H1 (cell line): Measurements from ENCODE around the gene CCDC78. TPM values are rescaled to one million over a fixed set of nuclear protein-coding genes. Genes with fewer than 3 reads are reported as not detected.

Experiments
- CTCF ChIA-PET: fragments of 300-600 bp; sonication (Branson Sonifier 250); formaldehyde crosslinking; loops from one replicate; lab custom pipeline; 2021; ENCODE audit not compliant: partially characterized antibody; lab: Charles Lee
- POLR2A ChIA-PET: fragments of 300-600 bp; sonication (Branson Sonifier 250); formaldehyde crosslinking; loops from one replicate; lab custom pipeline; 2021; ENCODE audit warnings: inconsistent platforms; ENCODE audit not compliant: partially characterized antibody; lab: Charles Lee
- DNase-seq, 2 experiments: peaks; one replicate each; pipeline versions ENCODE4 v3.0.0 to v3.0.0-alpha.2; 2010 to 2022; ENCODE audit warnings: low spot score in 2 of 2, low read depth in 1 of 2, mixed read lengths in 1 of 2
- FAIRE-seq: peaks from 2 replicates; lab custom pipeline; 2011; peaks lifted over from hg19 to GRCh38; lab: Jason Lieb, UNC
- H2AFZ ChIP-seq: 2 replicates; pipeline ENCODE4 v1.8.1; 2012; ENCODE audit warnings: low read length, inconsistent platforms
- H2AK5ac ChIP-seq: 2 replicates; pipeline ENCODE4 v1.6.1; 2013; ENCODE audit warnings: low read depth, low read length
- H2BK120ac ChIP-seq: replicated peaks from 2 replicates; pipeline ENCODE3; 2013; ENCODE audit warnings: low read depth, low read length, inconsistent platforms
- H2BK12ac ChIP-seq: 2 replicates; pipeline ENCODE4 v1.6.1; 2013; ENCODE audit warnings: low read depth, low read length
- H2BK15ac ChIP-seq: 2 replicates; pipeline ENCODE4 v1.6.1; 2013; ENCODE audit warnings: low read length
- H2BK20ac ChIP-seq: 2 replicates; pipeline ENCODE4 v1.6.1; 2013; ENCODE audit warnings: low read length
- H2BK5ac ChIP-seq: 2 replicates; pipeline ENCODE4 v1.6.1; 2013; ENCODE audit warnings: low read depth, low read length
- H3K14ac ChIP-seq: 2 replicates; pipeline ENCODE4 v1.6.1; 2013; ENCODE audit warnings: inconsistent platforms; ENCODE audit not compliant: insufficient read length
- H3K18ac ChIP-seq: 2 replicates; pipeline ENCODE4 v1.6.1; 2013; ENCODE audit warnings: low read length; ENCODE audit errors: extremely low read depth
- H3K23ac ChIP-seq: 2 replicates; pipeline ENCODE4 v1.6.1; 2013; ENCODE audit warnings: inconsistent platforms; ENCODE audit not compliant: insufficient read length
- H3K23me2 ChIP-seq: 2 replicates; pipeline ENCODE4 v1.6.1; 2013; ENCODE audit warnings: low read depth, low read length
- H3K27ac ChIP-seq: 2 replicates; pipeline ENCODE4 v1.6.1; 2011; ENCODE audit warnings: low read depth, low read length, inconsistent platforms
- H3K27me3 ChIP-seq, 4 experiments: replicated peaks in 1 of 4; 1 replicate in 1 of 4; 2 replicates in 3 of 4; pipeline versions ENCODE4 v1.6.1 to v1.8.1; 2011 to 2013; ENCODE audit warnings: low read length in 3 of 4, mild to moderate bottlenecking in 3 of 4, inconsistent platforms in 2 of 4, mixed read lengths in 2 of 4, moderate library complexity in 1 of 4; ENCODE audit not compliant: control insufficient read depth in 3 of 4, insufficient read depth in 3 of 4; ENCODE audit errors: extremely low read depth in 1 of 4
- H3K36me3 ChIP-seq, 4 experiments: 2 replicates each; pipeline versions ENCODE4 v1.6.1 to v1.8.1; 2011 to 2013; ENCODE audit warnings: mild to moderate bottlenecking in 4 of 4, low read length in 3 of 4, moderate library complexity in 2 of 4, control low read depth in 1 of 4, inconsistent platforms in 1 of 4; ENCODE audit not compliant: insufficient read depth in 4 of 4, control insufficient read depth in 2 of 4
- H3K4ac ChIP-seq: replicated peaks from 2 replicates; pipeline ENCODE3; 2013; ENCODE audit warnings: low read length, low read depth, mixed read lengths, inconsistent platforms; ENCODE audit not compliant: insufficient read length
- H3K4me1 ChIP-seq, 4 experiments: replicated peaks in 1 of 4; 1 replicate in 1 of 4; 2 replicates in 3 of 4; pipeline versions ENCODE4 v1.6.1 to v1.8.1; 2011 to 2013; ENCODE audit warnings: low read length in 3 of 4, inconsistent platforms in 2 of 4, mixed read lengths in 1 of 4; ENCODE audit not compliant: insufficient read depth in 4 of 4, control insufficient read depth in 3 of 4
- H3K4me2 ChIP-seq, 2 experiments: 2 replicates each; pipeline versions ENCODE4 v1.6.1 to v1.8.1; 2011 to 2013; ENCODE audit warnings: low read depth in 2 of 2, low read length in 2 of 2, control low read depth in 1 of 2, inconsistent platforms in 1 of 2, mild to moderate bottlenecking in 1 of 2; ENCODE audit not compliant: insufficient read depth in 1 of 2
- H3K4me3 ChIP-seq, 4 experiments: fragments of 200-600, 300-600 bp in 1 of 4; sonication (generic), shearing (Covaris generic), sonication (Bioruptor Twin) in 1 of 4; 2 replicates each; pipeline versions ENCODE4 v1.5.1 to v1.8.1; 2011 to 2016; ENCODE audit warnings: low read length in 4 of 4, low read depth in 3 of 4, control low read depth in 2 of 4, inconsistent platforms in 2 of 4, mild to moderate bottlenecking in 2 of 4, mixed read lengths in 1 of 4, moderate library complexity in 1 of 4; ENCODE audit not compliant: insufficient read depth in 2 of 4; ENCODE audit errors: extremely low read depth in 1 of 4
- H3K56ac ChIP-seq: replicated peaks from 2 replicates; pipeline ENCODE3; 2013; ENCODE audit warnings: low read depth, mild to moderate bottlenecking, mixed read lengths, low read length, inconsistent platforms; ENCODE audit not compliant: insufficient read length
- H3K79me1 ChIP-seq: 2 replicates; pipeline ENCODE4 v1.6.1; 2013; ENCODE audit warnings: low read depth, low read length, control low read depth
- H3K79me2 ChIP-seq, 2 experiments: 2 replicates each; pipeline versions ENCODE4 v1.6.1 to v1.8.1; 2012 to 2013; ENCODE audit warnings: low read length in 2 of 2, mild to moderate bottlenecking in 2 of 2, inconsistent platforms in 1 of 2; ENCODE audit not compliant: insufficient read depth in 2 of 2, control insufficient read depth in 1 of 2
- H3K9ac ChIP-seq, 4 experiments: replicated peaks in 1 of 4; 1 replicate in 1 of 4; 2 replicates in 3 of 4; pipeline versions ENCODE4 v1.6.1 to v1.8.1; 2011 to 2013; ENCODE audit warnings: low read depth in 3 of 4, low read length in 3 of 4, control low read depth in 2 of 4, mild to moderate bottlenecking in 2 of 4, moderate library complexity in 2 of 4, inconsistent platforms in 1 of 4; ENCODE audit errors: extremely low read depth in 1 of 4
- H3K9me3 ChIP-seq, 2 experiments: 2 replicates each; pipeline versions ENCODE4 v1.6.1 to v1.8.1; 2012 to 2013; ENCODE audit warnings: mild to moderate bottlenecking in 2 of 2, moderate library complexity in 2 of 2, control low read depth in 1 of 2, inconsistent platforms in 1 of 2, low read depth in 1 of 2, low read length in 1 of 2, mixed read lengths in 1 of 2; ENCODE audit not compliant: insufficient read depth in 2 of 2
- H4K20me1 ChIP-seq, 2 experiments: replicated peaks in 1 of 2; 2 replicates each; pipeline versions ENCODE3 to v1.8.1; 2011 to 2013; ENCODE audit warnings: inconsistent platforms in 2 of 2, low read length in 2 of 2, mild to moderate bottlenecking in 1 of 2; ENCODE audit not compliant: insufficient read depth in 2 of 2, control insufficient read depth in 1 of 2
- H4K5ac ChIP-seq: 2 replicates; pipeline ENCODE4 v1.6.1; 2013; ENCODE audit warnings: low read length, low read depth, mixed read lengths, inconsistent platforms; ENCODE audit not compliant: insufficient read length
- H4K8ac ChIP-seq: 2 replicates; pipeline ENCODE4 v1.8.0; 2013; ENCODE audit warnings: mild to moderate bottlenecking, moderate library complexity, low read length, inconsistent platforms; ENCODE audit not compliant: insufficient read depth; ENCODE audit errors: extremely low read depth
- H4K91ac ChIP-seq: replicated peaks from 2 replicates; pipeline ENCODE3; 2013; ENCODE audit warnings: low read length, mixed read lengths, inconsistent platforms; ENCODE audit not compliant: insufficient read length
- ASH2L ChIP-seq: fragments of 200-600, 300-600 bp; sonication (generic); IDR thresholded peaks from one replicate; pipeline ENCODE4 v1.7.1; 2017; ENCODE audit warnings: low read length
- CREB1 ChIP-seq: IDR thresholded peaks from 2 replicates; pipeline ENCODE4 v1.6.1; 2012; ENCODE audit warnings: inconsistent platforms
- CTBP2 ChIP-seq: IDR thresholded peaks from 2 replicates; pipeline ENCODE4 v1.7.0; 2011; ENCODE audit warnings: borderline replicate concordance, mild to moderate bottlenecking, moderate library complexity, mixed read lengths, low read length; ENCODE audit not compliant: insufficient read depth, insufficient read length
- EGR1 ChIP-seq: IDR thresholded peaks from 2 replicates; pipeline ENCODE4 v1.6.1; 2011; ENCODE audit warnings: low read depth, low read length, borderline replicate concordance
- HDAC6 ChIP-seq: IDR thresholded peaks from one replicate; pipeline ENCODE4 v1.7.1; 2012; ENCODE audit warnings: low read depth, mild to moderate bottlenecking, inconsistent platforms, low read length, moderate library complexity
- KDM1A ChIP-seq: fragments of 200-600, 300-600 bp; sonication (generic); IDR thresholded peaks from 2 replicates; pipeline ENCODE4 v1.7.1; 2016; ENCODE audit warnings: mild to moderate bottlenecking, low read length, borderline replicate concordance
- MAFK ChIP-seq: IDR thresholded peaks from 2 replicates; pipeline ENCODE4 v1.6.1; 2012; ENCODE audit warnings: low read depth, mild to moderate bottlenecking, improper control_type of control experiment, low read length
- NRF1 ChIP-seq: IDR thresholded peaks from 2 replicates; pipeline ENCODE4 v1.6.1; 2011; ENCODE audit warnings: mild to moderate bottlenecking, low read depth, low read length, improper control_type of control experiment
- PHF8 ChIP-seq: fragments of 200-600 bp; sonication (generic); conservative IDR thresholded peaks from 2 replicates; pipeline ENCODE4 v1.7.1; 2012; ENCODE audit warnings: low read depth, mild to moderate bottlenecking, inconsistent platforms, low read length, moderate library complexity
- POLR2AphosphoS5 ChIP-seq: IDR thresholded peaks from 2 replicates; pipeline ENCODE4 v1.6.1; 2011; ENCODE audit warnings: low read depth, low read length
- TAF1 ChIP-seq: IDR thresholded peaks from 2 replicates; pipeline ENCODE4 v1.6.1; 2011; ENCODE audit warnings: mild to moderate bottlenecking, low read depth, low read length
- WGBS, 2 experiments: shearing (Covaris generic) in 1 of 2; methylation state at CpG; one replicate each; pipeline versions ENCODE4 v1.1.6 to v1.1.7; 2013 to 2015; ENCODE audit warnings: low lambda C conversion rate in 2 of 2, mixed read lengths in 2 of 2, inconsistent platforms in 1 of 2, low coverage in 1 of 2, missing lambda C conversion rate in 1 of 2; ENCODE audit not compliant: insufficient replicate concordance in 2 of 2, insufficient coverage in 1 of 2, insufficient read length in 1 of 2; ENCODE audit errors: extremely low coverage in 1 of 2, missing lambda C conversion rate in 1 of 2; 5-methylcytosine and 5-hydroxymethylcytosine counted together
- polyA plus RNA-seq, 7 experiments: library from polyadenylated mRNA; depleted of rRNA in 3 of 7; stranded (reverse) in 5 of 7; unstranded in 2 of 7; fragments of >200 nt in 5 of 7; fragments of 200-250 nt in 2 of 7; gene quantifications; 1 replicate in 5 of 7; 2 replicates in 1 of 7; 4 replicates in 1 of 7; pipeline versions ENCODE4 v1.2.1 to v1.2.3, GENCODE V29; 2011 to 2013; ENCODE audit warnings: missing spikeins in 2 of 7, mixed read lengths in 2 of 7
- total RNA-seq: library from RNA; stranded (reverse); fragmentation: NEBNext Ultra II Directional; extraction: Animal tissue kit (Norgen Biotek cat#: 25700); gene quantifications from 2 replicates; pipeline ENCODE4 v1.2.1, GENCODE V29; 2021

CCDC78 gene
- total and polyA plus RNA-seq, 2 of the 8 experiments (the other 6 are each of a cell fraction or from before 2014, with no cell fraction given) = 7.1 to 8.5 TPM

- H3K27me3 ChIP-seq = peaks cover 0 to 2% (median 0%) of the 10 kb centered on the region in 4 experiments; a peak in 2 of 7 replicates
- H3K79me1 ChIP-seq = no peaks in the 10 kb centered on the region
- peak within 1 kb of the TSS in 1 of 4 experiments; percentile 20; a peak in 1 of 7 replicates for H3K9ac ChIP-seq
- H3K9me3 ChIP-seq = no peaks in the 10 kb centered on the region
- FAIRE-seq (no peak), DNase-seq (peak; percentile 68 to 80)
- H4K91ac ChIP-seq = peak within 1 kb of the TSS; percentile 52
- peak within 1 kb of the TSS; percentile 9 for H3K56ac ChIP-seq
- H2BK15ac ChIP-seq = peak within 1 kb of the TSS; percentile 92; the same call in 1 of the 2 replicates
- peak within 1 kb of the TSS; percentile 75; the same call in 1 of the 2 replicates for H2AK5ac ChIP-seq
- H2AFZ ChIP-seq = no peak within 1 kb of the TSS
- no peak within 1 kb of the TSS for H4K8ac ChIP-seq
- H3K27ac ChIP-seq = no peak within 1 kb of the TSS
- H3K4me2 ChIP-seq = peak within 1 kb of the TSS; percentile 79 to 99
- WGBS, 2 experiments = 8% methylated on average over 39 of the region's 73 CpGs; no CpG with 5 or more reads in 1 of the 2 experiments
- peaks cover 9% of the 10 kb centered on the region for H3K23me2 ChIP-seq
- H3K36me3 ChIP-seq = peaks cover 10 to 35% (median 27%) of the 10 kb centered on the region in 4 experiments; a peak in 7 of 8 replicates
- ChIA-PET POLR2A (interaction anchor here (1.2 to 13.3 kb wide), 20 partner anchors 9 to 128 kb away, joined by 3 to 214 read pairs (median 6); partner anchors contain the start of genes ANTKMT, CCDC78, JMJD8 and METRN), CTCF (interaction anchor here (0.7 to 12.0 kb wide), 10 partner anchors 8 to 93 kb away, joined by 3 to 75 read pairs (median 4); partner anchors contain the start of genes RHOT2 and WDR24)
- no peak within 1 kb of the TSS for H3K14ac ChIP-seq
- H2BK20ac ChIP-seq = peak within 1 kb of the TSS; percentile 61; the same call in 1 of the 2 replicates
- H3K4me3 ChIP-seq = peak within 1 kb of the TSS; percentile 39 to 74 (median 54)
- peaks cover 0 to 30% (median 23%) of the 10 kb centered on the region in 4 experiments; a peak in 6 of 7 replicates for H3K4me1 ChIP-seq
- H2BK5ac ChIP-seq = peak within 1 kb of the TSS; percentile 56; the same call in 1 of the 2 replicates
- peak within 1 kb of the TSS; percentile 69 for H3K4ac ChIP-seq
- no peak within 1 kb of the TSS for H2BK120ac ChIP-seq
- H3K79me2 ChIP-seq = no peaks in the 10 kb centered on the region
- peaks cover 5 to 25% of the 10 kb centered on the region in 2 experiments for H4K20me1 ChIP-seq
- H3K18ac ChIP-seq = peak within 1 kb of the TSS; percentile 60
- peak within 1 kb of the TSS; percentile 96; the same call in 1 of the 2 replicates for H2BK12ac ChIP-seq
- no peak within 1 kb of the TSS for H3K23ac ChIP-seq
- H4K5ac ChIP-seq = no peak within 1 kb of the TSS
- TF ChIP-seq KDM1A (0 out of 2 replicates have a peak, but pooled peaks have one; percentile 24), PHF8 (no peak), POLR2AphosphoS5 (peak; percentile 17; the same call in 1 of the 2 replicates), EGR1 (no peak), NRF1 (no peak), CTBP2 (no peak), TAF1 (no peak), CREB1 (no peak), MAFK (no peak), ASH2L (peak; percentile 36), HDAC6 (no peak)
These were observed 51.0 kb downstream of the CCDC78 start, which contains the start of gene RHBDL1 for GRCh38 chr16:674968-675883. Gene RHBDL1, plus strand, starts transcription at chr16:675671. Its CDS starts 120 bp downstream, at chr16:675791.
